ENCODE data around the gene SCYL3. TPM values are rescaled to one million over a fixed set of nuclear protein-coding genes. Genes with fewer than 3 reads are reported as not detected.
"Not testable (repeated sequence)": the region's sequence is repeated elsewhere in the genome, so short reads cannot be mapped to it uniquely, and the experiment has no call there.

Gene SCYL3
- total RNA-seq, 4 donors from 2014 or later = 2.1 to 17.5 (median 10.2) TPM

GRCh38 chr1:169878498-169878897 is 15.2 kb downstream of the SCYL3 start:
- Histone ChIP-seq H3K27me3 (no peaks in the 10 kb centered on the region), H3K4me3 (no peak overlapping the region), H3K4me1 (no peaks in the 10 kb centered on the region), H3K36me3 (no peaks in the 10 kb centered on the region), H3K27ac (no peak overlapping the region), H3K9me3 (no peaks in the 10 kb centered on the region)
- DNase-seq = no peak
- no peak for TF ChIP-seq POLR2A (IDR thresholded peaks at IDR 0.05)
- no peak for TF ChIP-seq CTCF (IDR thresholded peaks at IDR 0.05)
- intact Hi-C loops (cut with DNase I; ENCODE audit: low total_unique reads) = no loop called here

DNA sequence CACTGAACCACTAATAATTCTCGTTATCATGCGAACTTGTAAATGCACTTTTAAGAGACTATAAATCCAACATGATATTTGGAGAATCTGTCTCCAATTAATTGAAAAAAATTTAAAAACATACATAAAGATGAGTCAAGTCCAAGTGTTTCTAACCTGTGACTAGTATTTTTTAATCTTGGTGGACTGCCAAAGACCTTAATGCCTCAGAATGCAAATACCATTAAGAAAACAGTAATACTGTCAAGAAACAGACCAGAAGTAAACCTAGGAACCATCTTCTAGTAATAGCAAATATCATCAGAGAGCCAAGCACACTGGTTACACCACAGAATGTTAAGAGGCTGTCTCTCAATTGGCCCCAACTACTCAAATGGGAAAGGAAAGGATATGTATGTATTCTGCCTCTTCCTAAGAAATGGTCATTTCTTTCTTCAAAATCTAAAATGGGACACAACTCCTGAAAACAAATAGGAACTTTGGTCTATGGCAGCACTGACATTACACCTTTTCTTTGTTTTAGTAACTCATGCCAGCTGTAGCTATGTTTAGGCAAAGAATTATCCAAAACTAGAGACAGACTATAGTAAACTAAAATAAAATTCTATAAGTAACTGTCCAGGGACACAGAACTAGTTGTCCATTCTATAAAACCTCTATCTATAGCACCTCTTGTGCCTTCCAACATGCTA is 15.8 kb downstream of the SCYL3 start:
- Histone ChIP-seq H3K4me1 (no peaks in the 10 kb centered on the region), H3K36me3 (no peaks in the 10 kb centered on the region), H3K27ac (no peak overlapping the region), H3K4me3 (no peak overlapping the region), H3K9me3 (no peaks in the 10 kb centered on the region), H3K27me3 (no peaks in the 10 kb centered on the region)
- DNase-seq = no peak
- intact Hi-C loops (cut with DNase I; ENCODE audit: low total_unique reads) = no loop called here
- TF ChIP-seq CTCF (IDR thresholded peaks at IDR 0.05) = no peak
- no peak for TF ChIP-seq POLR2A (IDR thresholded peaks at IDR 0.05)

GRCh38 chr1:169874229-169874628 is 19.5 kb downstream of the SCYL3 start:
- DNase-seq = no peak
- TF ChIP-seq CTCF (IDR thresholded peaks at IDR 0.05) (no peak), POLR2A (IDR thresholded peaks at IDR 0.05) (no peak)
- Histone ChIP-seq H3K4me3 (no peak overlapping the region), H3K27me3 (no peaks in the 10 kb centered on the region), H3K36me3 (no peaks in the 10 kb centered on the region), H3K4me1 (no peaks in the 10 kb centered on the region), H3K9me3 (no peaks in the 10 kb centered on the region), H3K27ac (no peak overlapping the region)
- intact Hi-C loops (cut with DNase I; ENCODE audit: low total_unique reads) = no loop called here

DNA sequence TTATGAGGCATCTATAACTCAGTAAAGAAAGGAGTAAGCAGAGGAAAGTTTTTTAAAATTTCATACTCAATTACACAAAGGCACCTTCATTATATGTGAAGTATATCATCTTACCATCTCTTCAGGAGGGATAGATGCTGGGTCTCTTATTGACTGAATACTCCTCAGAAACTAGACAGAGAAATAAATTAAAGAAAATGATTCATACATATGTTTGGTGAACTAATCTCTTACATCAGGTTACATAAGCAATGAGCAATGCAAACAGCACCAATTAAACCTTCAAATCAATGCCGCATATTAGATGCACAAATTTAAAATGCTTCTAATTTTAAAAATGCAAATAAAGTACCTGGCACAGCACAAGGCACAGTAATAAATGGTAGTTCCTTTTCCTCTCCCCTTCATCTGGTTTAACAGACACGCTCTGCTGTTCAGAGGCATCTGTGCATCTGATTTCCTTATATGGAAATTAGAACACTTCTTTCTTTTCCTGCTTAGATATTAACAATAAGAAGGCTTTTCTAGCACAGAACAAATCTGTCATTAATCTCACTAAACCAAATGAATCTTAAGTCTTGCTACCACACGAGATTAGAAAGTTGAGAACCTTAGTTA is 20.0 kb downstream of the SCYL3 start:
- DNase-seq = no peak
- no peaks in the 10 kb centered on the region for H3K4me1 ChIP-seq
- intact Hi-C loops (cut with DNase I; ENCODE audit: low total_unique reads) = no loop called here
- H3K27ac ChIP-seq = no peak overlapping the region
- no peak overlapping the region for H3K4me3 ChIP-seq
- no peaks in the 10 kb centered on the region for H3K27me3 ChIP-seq
- no peaks in the 10 kb centered on the region for H3K36me3 ChIP-seq
- TF ChIP-seq CTCF (IDR thresholded peaks at IDR 0.05) (no peak), POLR2A (IDR thresholded peaks at IDR 0.05) (no peak)
- H3K9me3 ChIP-seq = no peaks in the 10 kb centered on the region

- Histone ChIP-seq H3K27me3 (no peaks in the 10 kb centered on the region), H3K4me3 (no peak overlapping the region), H3K27ac (no peak overlapping the region), H3K36me3 (no peaks in the 10 kb centered on the region), H3K9me3 (no peaks in the 10 kb centered on the region), H3K4me1 (no peaks in the 10 kb centered on the region)
- TF ChIP-seq POLR2A (IDR thresholded peaks at IDR 0.05) (no peak), CTCF (IDR thresholded peaks at IDR 0.05) (no peak)
- no peak for DNase-seq
- intact Hi-C loops (cut with DNase I; ENCODE audit: low total_unique reads) = no loop called here
Observed at GRCh38 chr1:169872906-169873305, 20.8 kb downstream of the SCYL3 start.

- H3K9me3 ChIP-seq; DNase-seq; H3K27ac ChIP-seq; intact Hi-C loops (cut with DNase I; ENCODE audit: low total_unique reads); H3K4me3 ChIP-seq; H3K4me1 ChIP-seq; H3K36me3 ChIP-seq; H3K27me3 ChIP-seq: not testable (repeated sequence)
Observed at GRCh38 chr1:169871988-169872387, 21.7 kb downstream of the SCYL3 start.
